Measurements from ENCODE around the gene KANK2.

KANK2 gene

GRCh38 chr19:11115042-11115441, 82.3 kb downstream of the KANK2 start:
- Histone ChIP-seq H4K20me1 (peaks cover 61% of the 10 kb centered on the region), H3K27ac (no peak overlapping the region), H3K9me3 (no peaks in the 10 kb centered on the region), H3K4me2 (no peak overlapping the region), H3K9ac (no peak overlapping the region), H3K36me3 (peaks cover 100% of the 10 kb centered on the region), H3K4me3 (no peak overlapping the region), H3K4me1 (no peaks in the 10 kb centered on the region), H3K27me3 (no peaks in the 10 kb centered on the region)
- TF ChIP-seq Cebpa-rat (IDR thresholded peaks at IDR 0.05): no peak
